ENCODE results near the gene TAAR1. TPM values are rescaled to one million over a fixed set of nuclear protein-coding genes. Genes with fewer than 3 reads are reported as not detected.

TAAR1 gene
- total RNA-seq, 1 experiment from 2014 or later = not detected

DNA sequence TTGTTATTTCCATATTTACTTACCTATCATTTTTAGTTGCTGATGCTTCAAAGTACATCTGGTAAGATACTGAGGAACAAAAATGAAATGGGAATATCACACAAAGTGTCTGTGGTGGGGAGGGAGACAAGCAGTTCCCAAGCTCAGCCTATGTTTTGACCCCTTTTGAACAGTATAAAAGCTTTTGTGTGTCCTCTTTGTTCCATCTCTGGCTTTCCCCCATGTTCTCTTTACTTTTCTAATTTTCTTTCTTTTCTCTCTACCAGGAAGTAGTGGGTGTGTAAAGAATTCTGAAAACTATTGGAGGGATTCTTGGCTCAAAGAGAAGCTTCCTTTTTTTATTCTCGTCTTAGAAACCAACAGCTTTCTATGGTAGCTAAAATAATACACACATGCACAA, 42.3 kb downstream of the TAAR1 start:
- no TSS peak for BruUV-seq (replicated peaks)
- Histone ChIP-seq H3K36me3 (ENCODE audit: control insufficient read depth in 1 of 2, insufficient read depth in 2 of 2, low read length in 2 of 2) (no peaks in the 10 kb centered on the region), H3K9me2 (ENCODE audit: insufficient read depth) (no peaks in the 10 kb centered on the region), H3K4me1 (ENCODE audit: control insufficient read depth in 1 of 2, insufficient read depth in 2 of 2, low read length in 2 of 2) (peaks cover 0 to 6% of the 10 kb centered on the region in 2 experiments; a peak in 1 of 4 replicates), H3K4me3 (replicated peaks in 1 of 2; ENCODE audit: low read depth in 1 of 2, low read length in 2 of 2) (no peak overlapping the region), H3K27ac (ENCODE audit: low read depth, low read length) (no peak overlapping the region), H3K79me2 (ENCODE audit: insufficient read depth, low read length) (no peaks in the 10 kb centered on the region), H3K4me2 (ENCODE audit: low read length) (no peak overlapping the region), H2AFZ (ENCODE audit: low read depth, low read length, poor library complexity, severe bottlenecking) (no peak overlapping the region), H3K27me3 (ENCODE audit: insufficient read depth, low read length) (no peaks in the 10 kb centered on the region), H3K9ac (ENCODE audit: low read length) (no peak overlapping the region), H3K9me3 (ENCODE audit: control insufficient read depth in 1 of 2, insufficient read depth in 1 of 2, low read depth in 1 of 2, low read length in 2 of 2) (no peaks in the 10 kb centered on the region), H4K20me1 (ENCODE audit: insufficient read depth) (no peaks in the 10 kb centered on the region)
- TF ChIP-seq, protein P1, sequence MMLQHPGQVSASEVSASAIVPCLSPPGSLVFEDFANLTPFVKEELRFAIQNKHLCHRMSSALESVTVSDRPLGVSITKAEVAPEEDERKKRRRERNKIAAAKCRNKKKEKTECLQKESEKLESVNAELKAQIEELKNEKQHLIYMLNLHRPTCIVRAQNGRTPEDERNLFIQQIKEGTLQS (IDR thresholded peaks at IDR 0.05) = no peak
- TF ChIP-seq SP1 (IDR thresholded peaks at IDR 0.05; ENCODE audit: low read depth) = no peak
- TF ChIP-seq EZH2 (IDR thresholded peaks at IDR 0.05) = no peak
- TF ChIP-seq ZNF274 (IDR thresholded peaks at IDR 0.05; ENCODE audit: low read depth, low read length) = no peak
- TF ChIP-seq TCF7L2 (IDR thresholded peaks at IDR 0.05; ENCODE audit: borderline replicate concordance, extremely low read depth, insufficient read depth, insufficient read length) = no peak
- no peak for TF ChIP-seq ELF1 (IDR thresholded peaks at IDR 0.05; ENCODE audit: borderline replicate concordance, low read depth)
- no peak for TF ChIP-seq EZH2phosphoT487 (IDR thresholded peaks at IDR 0.05; ENCODE audit: borderline replicate concordance)
- no peak for TF ChIP-seq RAD21 (IDR thresholded peaks at IDR 0.05; ENCODE audit: low read depth)
- TF ChIP-seq POLR2A (IDR thresholded peaks at IDR 0.05; ENCODE audit: borderline replicate concordance, extremely low read depth, insufficient read depth, insufficient read length) = no peak
- TF ChIP-seq, protein P2, sequence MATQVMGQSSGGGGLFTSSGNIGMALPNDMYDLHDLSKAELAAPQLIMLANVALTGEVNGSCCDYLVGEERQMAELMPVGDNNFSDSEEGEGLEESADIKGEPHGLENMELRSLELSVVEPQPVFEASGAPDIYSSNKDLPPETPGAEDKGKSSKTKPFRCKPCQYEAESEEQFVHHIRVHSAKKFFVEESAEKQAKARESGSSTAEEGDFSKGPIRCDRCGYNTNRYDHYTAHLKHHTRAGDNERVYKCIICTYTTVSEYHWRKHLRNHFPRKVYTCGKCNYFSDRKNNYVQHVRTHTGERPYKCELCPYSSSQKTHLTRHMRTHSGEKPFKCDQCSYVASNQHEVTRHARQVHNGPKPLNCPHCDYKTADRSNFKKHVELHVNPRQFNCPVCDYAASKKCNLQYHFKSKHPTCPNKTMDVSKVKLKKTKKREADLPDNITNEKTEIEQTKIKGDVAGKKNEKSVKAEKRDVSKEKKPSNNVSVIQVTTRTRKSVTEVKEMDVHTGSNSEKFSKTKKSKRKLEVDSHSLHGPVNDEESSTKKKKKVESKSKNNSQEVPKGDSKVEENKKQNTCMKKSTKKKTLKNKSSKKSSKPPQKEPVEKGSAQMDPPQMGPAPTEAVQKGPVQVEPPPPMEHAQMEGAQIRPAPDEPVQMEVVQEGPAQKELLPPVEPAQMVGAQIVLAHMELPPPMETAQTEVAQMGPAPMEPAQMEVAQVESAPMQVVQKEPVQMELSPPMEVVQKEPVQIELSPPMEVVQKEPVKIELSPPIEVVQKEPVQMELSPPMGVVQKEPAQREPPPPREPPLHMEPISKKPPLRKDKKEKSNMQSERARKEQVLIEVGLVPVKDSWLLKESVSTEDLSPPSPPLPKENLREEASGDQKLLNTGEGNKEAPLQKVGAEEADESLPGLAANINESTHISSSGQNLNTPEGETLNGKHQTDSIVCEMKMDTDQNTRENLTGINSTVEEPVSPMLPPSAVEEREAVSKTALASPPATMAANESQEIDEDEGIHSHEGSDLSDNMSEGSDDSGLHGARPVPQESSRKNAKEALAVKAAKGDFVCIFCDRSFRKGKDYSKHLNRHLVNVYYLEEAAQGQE (IDR thresholded peaks at IDR 0.05; ENCODE audit: low read depth) = no peak
- no peak for TF ChIP-seq SRF (IDR thresholded peaks at IDR 0.05; ENCODE audit: low read depth)
- ChIA-PET RAD21 (ENCODE audit: low non-redundant PET in 1 of 2, low total read pairs in 2 of 2, uncharacterized antibody in 2 of 2, unreplicated experiment in 2 of 2) (no interaction called here), POLR2A (no interaction called here), CTCF (no interaction called here)
- ATAC-seq (no peak), DNase-seq (ENCODE audit: low read depth, low spot score) (no peak)
- intact Hi-C loops (cut with micrococcal nuclease) = no loop called here
